CD4-positive, alpha-beta T cell treated with Interleukin-6 for 4 hours (primary cell): ENCODE results near the gene PRRT1.

Source experiments
- DNase-seq: peaks from one replicate; pipeline ENCODE4 v3.0.0-alpha.2; 2020; ENCODE audit warnings: mixed read lengths

PRRT1 gene

DNA sequence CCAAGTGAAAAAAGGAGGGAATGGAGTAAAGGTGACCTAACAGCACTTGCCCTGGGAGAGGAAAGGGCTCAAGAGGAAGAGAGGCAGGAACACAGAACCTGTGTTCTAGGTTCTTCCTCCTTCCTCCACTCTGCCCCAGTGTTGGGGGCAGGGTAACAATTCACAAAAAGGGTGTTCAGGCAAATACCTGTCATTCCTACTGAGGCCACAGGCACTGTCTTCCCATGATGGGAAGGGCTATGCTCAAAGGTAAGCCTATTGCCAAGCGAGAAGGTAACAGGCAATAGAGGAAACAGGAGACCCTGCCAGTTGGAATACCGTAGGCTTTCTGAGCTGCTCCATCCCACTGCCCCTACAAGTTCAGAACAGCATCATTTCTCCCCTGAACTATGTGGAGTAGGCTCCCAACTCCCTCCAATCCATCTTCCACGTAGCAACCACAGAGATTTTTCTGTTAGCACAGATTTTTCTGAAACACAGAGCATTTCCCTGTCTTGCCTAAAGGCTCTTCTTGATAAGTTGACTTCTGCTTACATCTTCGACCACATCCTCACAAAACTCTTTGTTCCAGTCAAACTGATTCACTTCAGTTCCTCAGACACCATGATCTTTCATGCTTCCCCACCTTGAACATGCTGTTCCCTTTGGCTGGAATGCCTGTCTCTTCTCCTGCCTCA is 21.4 kb upstream of the PRRT1 start:
- no peak for DNase-seq

DNA sequence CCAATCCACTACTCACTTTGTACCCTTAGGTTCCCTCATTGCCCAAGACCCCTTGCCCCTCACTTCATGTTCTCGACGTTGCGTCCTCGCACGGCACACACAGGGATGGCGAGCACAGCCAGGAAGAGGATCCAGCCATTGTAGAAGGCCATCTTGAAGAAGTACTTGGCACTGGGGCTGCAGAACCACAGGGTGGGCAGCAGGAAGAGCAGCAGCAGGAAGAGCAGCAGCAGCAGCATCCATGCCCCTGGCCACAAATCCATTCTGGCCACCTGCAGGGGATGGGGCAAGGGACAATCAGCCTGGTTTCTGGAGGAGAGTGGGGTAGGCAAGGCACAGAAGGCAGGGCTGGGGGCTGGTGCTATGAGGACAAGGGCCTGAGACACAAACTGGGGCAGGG is 19.5 kb upstream of the PRRT1 start:
- DNase-seq: no peak

DNA sequence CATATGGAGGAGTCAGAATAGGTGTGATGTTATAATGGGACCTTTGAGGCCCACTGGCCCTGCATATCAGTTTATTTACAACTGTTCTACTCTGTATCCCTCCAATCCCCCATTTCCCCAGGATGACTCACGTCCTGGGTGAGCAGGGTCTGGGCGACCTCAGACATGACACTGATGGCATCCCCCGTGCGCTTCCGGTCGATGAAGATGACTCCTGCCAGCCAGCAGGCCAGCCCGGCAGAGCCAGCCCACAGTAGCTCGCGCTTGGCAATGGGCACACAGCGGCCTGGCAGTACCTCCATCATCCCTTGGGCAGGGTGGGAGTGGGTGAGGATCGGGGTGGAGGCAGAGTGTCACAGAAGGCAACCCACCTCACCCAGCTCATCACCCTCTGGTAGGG is 18.6 kb upstream of the PRRT1 start:
- no peak for DNase-seq

DNA sequence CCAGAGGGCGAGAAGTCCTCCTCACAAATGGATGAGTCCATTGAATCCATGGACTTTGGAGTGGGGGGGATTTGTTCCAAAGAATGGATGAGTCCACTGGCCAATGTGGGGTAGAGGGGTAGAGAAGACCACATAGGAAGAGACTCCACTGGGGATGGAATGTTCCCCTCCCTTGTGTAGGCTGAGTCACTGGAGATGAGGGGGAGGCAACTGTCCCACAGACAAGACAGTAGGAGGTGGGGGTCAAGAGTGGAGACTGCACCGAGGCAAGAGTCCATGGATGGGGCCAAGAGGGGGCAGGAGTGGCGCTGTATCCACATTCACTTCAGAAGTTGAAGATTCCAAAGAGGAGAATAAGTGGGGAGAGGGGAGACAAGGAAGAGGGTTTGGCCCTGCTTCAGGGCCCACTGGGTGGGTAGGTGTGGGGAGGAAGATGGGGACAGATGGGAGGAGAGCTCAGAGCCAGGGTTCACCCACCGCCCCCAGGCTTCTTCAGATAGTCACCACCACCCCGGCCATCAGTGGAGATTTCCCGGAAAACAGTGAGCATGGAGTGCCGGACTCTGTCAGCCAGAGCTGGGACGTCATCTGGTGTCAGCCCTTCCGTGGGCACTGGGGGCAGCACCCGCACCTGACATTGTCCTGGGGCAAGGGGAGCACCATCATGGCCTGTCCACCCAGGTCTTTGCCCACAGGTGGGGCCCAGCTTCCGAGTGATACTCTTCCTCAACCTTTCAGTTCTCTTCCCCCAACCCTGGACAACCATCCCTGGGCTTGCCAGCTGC is 17.3 kb upstream of the PRRT1 start:
- DNase-seq: no peak

DNA sequence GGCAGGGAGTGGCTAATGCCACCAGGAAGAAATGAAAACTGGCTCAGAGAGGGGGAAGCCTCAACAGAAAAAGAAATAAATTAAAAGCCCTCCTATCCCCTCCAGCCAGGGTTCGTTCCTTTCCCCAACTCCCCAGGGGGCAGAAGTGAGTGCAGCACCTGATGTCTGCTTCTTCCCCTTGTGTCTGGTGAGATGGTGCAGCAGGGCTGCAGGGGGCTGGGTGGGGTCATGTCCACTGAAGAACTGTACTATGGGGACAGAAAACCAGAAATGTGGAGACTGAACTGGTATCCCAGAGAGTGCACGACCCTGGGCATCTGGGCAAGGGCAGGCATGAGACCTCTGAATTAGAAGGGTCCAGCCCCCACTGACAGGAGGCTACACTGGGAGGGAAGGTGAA is 16.6 kb upstream of the PRRT1 start:
- no peak for DNase-seq

DNA sequence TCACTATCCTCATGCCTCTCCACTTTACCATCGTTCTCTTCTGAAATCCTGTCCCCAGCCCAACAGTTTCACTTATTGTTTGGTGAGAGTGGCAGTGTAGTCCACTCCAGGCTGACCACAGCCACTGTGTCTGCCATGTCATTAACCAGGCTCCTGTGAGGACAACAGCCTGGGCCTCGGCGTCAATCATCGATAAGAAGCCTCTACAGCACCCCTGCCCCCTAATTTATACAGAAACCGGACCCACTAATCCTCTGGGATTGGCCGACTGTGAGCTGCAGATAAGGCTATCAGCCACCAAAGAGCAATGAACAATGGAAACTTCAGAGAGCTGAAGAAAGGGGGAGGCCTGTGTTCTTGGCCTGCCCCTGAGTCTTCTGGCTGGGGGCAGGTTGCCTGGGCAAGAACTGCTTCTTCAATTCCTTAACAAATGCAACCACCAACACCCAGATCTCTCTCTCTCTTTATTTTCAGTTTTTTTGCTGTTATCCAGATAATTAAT is 16.1 kb upstream of the PRRT1 start:
- DNase-seq: no peak

DNA sequence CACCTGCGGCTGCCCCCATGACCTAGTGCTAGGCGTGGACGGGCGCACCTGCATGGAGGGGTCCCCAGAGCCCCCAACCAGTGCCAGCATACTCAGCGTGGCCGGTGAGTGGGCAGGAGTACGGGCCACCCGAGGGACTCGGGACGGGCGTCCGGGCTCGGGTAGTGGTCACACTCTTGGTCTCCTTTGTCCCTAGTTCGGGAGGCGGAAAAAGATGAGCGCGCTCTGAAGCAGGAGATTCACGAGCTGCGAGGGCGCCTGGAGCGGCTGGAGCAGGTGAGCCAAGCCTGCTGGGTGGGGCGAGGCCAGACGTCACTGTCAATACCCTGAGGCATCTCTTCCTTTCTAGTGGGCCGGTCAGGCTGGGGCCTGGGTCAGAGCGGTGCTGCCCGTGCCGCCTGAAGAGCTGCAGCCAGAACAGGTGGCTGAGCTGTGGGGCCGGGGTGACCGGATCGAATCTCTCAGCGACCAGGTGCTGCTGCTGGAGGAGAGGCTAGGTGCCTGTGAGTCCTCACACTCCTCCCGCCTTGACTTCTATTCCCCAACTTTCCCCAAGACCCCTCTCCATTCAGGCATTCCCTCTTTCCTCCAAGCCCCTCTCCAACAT is 15.5 kb upstream of the PRRT1 start:
- DNase-seq: no peak

DNA sequence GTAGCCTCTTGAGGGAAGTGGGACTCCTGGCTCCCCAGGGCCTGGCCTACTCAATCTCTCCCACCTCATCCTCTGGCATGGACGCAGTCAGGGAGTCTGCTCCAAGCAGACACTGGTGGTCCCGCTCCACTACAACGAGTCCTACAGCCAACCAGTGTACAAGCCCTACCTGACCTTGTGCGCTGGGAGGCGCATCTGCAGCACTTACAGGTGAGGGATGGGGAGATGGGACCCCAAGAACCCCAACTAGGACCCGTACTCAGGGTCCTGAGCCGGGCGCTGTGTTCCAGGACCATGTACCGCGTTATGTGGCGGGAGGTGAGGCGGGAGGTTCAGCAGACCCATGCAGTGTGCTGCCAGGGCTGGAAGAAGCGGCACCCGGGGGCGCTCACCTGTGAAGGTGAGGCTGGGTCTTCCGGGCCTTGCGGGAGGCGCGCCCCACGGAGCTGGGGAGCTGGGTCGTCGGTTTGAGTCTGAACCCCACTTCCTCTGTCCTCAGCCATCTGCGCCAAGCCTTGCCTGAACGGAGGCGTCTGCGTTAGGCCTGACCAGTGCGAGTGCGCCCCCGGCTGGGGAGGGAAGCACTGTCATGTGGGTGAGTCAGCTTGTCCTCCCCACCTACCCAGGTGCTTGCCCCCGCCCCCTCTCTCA is 14.8 kb upstream of the PRRT1 start:
- DNase-seq: no peak

DNA sequence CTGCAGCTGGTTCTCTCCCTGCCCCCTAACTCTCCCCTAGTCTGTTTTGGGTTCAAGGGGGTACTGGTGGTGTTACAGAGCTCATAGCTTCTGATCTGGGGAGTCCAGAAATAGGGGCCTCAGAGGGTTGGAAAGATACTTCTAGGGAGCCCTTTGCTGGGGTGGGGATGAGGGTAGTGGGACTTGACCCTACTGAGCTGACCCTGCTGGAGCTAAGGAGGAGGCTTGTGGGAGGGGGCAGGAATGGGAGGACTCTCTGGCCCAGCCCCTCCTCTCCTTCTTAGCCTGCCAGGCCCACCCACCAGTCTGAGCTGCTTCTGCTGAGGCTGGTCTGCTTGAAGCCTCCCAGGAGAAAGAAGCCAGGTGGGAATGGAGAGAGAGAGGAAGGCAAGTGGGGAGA is 12.6 kb upstream of the PRRT1 start, which contains the start of gene EGFL8:
Gene EGFL8 (plus strand): TSS at position 301 of the 400 bp plus-strand sequence. CDS start 1,571 bp downstream, outside the sequence.
- DNase-seq: no peak

DNA sequence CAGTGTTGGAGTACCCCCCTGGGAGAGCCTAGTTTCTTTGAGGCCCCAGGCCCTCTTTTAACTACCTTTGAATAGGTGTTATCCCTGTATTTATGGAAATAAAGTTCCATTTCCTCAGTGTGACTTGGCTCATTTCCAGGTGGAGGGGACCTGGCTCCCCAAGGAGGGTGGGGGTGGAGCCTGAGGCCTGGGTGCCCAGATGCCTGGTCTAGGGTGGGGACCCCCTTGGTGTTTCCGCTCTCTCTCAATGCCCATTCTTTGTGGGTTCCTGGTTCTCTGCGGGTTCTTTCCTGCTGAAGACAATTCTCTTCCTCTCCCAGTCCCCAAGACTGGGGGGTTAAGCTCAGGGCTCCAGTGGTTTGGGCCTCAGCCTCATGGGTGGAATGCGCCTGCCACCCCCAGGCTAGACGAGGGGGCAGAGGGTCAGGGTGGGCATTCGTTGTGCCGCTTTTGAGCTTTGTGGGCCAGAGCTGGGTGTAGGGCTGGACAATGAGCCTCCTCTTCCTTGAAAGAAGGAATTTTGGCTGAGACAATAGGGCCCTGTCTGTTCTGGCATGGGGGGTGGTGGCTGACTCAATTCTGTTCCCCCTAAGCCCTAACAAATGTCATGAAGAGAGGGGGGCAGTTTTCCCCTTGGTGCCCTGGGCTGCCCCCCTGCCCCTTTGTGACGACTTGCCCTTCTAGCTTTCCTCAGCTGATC is 12.0 kb upstream of the PRRT1 start:
- no peak for DNase-seq

DNA sequence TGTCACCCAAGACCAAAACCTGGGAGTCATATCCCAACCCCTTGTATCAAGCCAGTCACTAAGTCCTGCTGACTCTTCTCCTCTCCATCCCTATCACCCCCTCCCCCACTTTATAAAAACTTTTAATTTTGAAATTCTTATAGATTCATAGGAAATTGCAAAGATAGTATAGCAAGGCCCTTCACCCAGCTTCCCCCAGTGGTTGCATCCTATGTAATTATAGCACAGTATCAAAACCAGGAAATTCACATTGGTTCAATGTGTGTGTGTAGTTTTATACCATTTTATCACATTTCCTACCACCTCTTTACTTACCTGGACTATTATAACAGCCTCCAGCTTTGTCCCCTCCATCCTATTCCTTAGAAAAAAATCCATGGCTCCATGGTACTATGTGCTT is 6.3 kb upstream of the PRRT1 start:
- DNase-seq: no peak

DNA sequence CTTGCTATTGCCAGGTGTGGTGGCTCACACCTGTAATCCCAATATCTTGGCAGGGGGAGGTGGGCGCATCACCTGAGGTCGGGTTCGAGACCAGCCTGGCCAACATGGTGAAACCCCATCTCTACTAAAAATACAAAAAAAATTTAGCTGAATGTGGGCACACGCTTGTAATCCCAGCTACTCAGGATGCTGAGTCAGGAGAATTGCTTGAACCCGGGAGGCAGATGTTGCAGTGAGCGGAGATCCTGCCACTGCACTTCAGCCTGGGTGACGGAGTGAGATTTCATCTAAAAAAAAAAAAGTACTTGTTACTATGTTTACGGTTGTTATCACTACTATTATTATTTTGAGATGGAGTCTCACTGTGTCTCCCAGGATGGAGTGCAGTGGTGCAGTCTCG is 5.2 kb upstream of the PRRT1 start:
- DNase-seq: no peak

DNA sequence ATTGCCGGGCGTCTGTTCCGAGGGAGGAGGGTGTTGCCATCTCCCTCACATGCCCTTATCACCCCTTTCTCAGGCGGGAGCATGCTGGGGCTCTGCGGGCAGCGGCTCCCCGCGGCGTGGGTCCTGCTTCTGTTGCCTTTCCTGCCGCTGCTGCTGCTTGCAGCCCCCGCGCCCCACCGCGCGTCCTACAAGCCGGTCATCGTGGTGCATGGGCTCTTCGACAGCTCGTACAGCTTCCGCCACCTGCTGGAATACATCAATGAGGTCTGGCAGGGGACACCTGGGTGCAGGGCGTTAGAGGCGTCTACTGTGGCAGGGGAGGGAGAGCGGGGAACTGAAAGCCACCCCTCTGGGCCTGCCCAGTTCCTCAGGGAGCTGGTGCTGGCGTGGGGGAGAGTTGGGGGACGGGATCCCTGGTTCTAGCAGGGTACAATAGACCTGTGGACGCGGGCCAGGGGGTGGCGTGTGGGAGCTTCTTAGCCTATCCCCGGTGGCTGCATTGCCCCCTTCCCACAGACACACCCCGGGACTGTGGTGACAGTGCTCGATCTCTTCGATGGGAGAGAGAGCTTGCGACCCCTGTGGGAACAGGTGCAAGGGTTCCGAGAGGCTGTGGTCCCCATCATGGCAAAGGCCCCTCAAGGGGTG is 2.9 kb upstream of the PRRT1 start:
- peak; percentile 75 for DNase-seq

DNA sequence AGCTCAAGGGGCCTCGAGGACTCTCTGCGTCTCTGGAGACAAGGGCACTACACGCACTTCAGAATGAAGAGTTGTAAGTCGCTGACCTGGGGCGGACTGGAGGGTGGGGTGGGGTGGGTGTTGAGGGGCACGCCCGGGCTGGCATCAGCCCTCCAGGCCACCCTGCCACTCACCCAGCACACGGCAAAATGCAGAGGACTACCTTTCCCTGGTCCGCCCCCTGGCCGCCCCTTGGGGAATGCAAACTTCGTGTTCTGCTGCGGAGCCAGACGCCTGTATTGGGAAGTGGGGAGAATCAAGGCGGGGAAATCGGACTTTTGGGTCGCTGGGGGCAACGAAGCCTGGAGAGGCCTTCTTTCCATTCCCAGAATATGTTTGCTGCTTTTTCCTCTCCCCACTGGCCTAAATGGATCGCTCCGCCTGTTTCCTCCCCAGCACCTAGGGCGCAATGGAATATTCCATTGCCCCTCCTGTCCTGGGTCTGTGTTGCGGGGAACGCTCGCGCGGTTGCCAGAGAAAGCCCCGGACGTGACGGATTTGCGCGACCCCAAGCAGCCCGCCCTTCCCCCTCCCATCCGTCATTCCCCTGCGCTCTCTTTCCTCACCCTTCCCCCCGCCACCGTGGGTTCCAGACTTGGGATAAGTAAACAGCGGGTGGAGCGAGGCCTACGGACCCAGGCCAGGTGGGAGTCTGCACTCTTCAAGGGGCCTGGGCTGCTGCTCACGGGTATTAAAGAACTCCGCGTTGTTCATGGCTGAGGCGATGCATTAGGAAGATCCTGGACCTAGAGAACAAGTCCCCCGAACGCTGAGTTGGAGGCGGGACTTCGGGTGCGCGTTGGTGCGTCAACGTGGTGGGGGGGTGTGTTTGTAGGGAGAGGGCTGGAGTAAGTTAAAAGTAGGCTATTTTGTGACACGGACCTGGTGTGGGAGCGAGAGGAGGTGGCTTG is 2.1 kb upstream of the PRRT1 start, which contains the start of gene PPT2:
Gene PPT2 (plus strand): TSS at position 578 of the 950 bp plus-strand sequence. CDS start 454 bp downstream, outside the sequence.
- DNase-seq: peak; percentile 73

DNA sequence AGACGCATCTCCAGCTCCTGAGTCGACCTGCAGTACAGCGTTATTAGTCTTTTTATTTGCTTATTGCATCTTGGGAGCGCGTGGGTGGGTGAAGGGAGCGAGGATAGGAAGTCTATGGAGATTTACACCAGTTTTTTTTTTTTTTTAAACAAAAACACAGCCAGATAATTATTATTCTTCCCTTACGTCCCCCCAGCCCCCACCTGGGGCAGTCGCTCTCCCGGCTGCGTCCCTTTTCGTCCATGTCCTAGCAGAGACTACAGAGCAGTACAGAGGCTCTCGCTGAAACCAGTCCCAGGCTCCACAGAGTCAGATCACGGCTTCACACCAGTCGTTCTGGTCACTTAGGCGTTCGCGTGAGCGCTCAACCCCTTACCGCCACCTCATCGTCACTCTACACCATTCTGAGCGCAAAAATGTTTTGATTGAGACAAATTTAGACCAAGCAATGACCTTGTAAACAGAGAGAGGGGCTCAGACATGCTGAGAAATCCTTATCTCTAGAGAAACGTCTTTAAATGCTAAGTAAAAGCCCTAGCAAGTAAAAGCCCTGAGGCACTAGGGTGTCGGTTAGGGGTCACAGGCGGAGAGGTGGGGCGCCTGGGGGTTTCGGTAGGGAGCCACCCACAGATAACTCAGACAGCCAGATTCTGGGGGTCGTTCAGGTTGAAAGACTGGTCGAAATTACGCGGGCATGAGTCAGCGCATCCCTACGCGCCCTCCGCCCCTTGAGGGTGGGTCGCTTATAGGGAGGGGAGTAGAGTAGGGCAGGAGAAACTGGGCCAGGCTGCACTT is 1.2 kb upstream of the PRRT1 start:
- DNase-seq: no peak

DNA sequence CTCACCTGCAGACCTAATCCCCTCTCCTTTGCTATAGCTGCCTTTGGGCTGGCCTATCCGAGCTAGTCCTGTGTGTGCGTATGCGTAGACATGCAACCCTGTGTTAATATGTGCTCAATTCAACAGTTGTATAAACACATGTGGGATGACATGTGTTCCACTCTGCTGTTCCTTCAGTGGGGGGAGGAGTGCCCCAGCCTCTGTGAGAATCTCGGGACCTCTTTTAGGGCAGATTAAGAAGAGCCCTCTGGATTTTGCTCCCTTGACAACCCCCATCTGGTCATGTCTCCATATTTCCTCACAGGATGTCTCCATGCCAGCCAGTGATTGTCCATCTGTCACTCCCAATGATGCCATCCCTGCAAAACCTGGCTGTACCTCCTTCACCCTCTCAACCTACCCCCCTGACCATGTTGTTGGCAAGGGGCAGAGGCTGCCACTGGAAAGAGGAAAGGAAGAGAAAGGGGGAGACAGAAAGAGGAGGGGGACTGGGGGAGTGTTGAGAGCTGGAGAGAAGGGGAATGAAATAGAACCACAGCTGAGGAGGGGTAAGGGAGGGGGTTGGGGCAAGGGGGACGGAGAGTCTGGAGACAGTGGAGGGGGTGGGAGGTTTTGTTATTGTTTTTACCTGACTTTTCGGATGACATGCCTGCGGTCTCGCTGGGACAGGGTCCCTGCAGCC is 417 bp downstream of the PRRT1 start:
- no peak for DNase-seq

DNA sequence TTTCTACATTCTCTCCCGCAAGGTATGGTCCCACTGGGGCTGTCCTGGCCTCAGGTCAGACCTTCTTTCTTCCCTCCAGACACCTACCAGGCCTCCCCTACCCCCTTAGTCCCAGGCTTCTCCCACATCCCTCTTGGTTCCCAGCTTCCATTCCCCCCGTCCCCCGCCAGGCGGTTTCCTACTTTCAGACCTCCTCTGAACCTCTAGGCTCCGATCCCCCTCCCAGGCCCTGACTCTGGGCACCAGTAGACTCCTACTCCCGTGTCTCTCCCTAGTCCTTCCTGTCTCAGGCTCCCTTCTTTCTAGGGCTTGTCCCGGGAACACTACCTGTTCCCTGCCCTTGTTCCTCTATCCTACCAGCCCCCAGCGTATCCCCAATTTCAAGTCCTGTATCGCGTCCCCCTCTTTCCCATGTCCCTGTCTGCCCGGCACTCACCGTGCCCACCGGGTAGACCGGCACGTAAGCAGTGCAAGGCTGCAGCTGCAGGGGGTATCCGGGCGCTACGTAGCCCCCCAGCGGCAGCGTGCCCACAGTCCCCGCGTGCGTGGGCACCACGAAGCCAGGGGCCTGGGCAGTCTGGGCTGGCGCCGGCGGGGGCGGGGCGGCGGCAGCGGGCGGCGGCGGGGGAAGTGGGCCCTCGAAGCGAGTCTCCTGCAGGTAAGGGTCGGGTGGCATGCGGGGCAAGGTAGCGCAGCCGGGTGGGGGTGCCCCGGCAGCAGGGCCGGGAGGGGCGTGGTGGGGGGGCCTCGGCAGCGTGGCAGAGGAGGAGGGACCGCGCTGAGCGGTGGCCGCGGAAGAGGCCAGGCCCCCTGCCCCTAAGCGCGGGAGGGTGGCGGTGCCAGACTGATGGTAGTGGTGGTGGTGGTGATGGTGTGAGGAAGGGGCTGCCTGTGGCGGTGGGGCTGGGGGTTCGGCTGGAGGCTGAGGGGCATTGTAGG is 1.5 kb downstream of the PRRT1 start:
- no peak for DNase-seq

DNA sequence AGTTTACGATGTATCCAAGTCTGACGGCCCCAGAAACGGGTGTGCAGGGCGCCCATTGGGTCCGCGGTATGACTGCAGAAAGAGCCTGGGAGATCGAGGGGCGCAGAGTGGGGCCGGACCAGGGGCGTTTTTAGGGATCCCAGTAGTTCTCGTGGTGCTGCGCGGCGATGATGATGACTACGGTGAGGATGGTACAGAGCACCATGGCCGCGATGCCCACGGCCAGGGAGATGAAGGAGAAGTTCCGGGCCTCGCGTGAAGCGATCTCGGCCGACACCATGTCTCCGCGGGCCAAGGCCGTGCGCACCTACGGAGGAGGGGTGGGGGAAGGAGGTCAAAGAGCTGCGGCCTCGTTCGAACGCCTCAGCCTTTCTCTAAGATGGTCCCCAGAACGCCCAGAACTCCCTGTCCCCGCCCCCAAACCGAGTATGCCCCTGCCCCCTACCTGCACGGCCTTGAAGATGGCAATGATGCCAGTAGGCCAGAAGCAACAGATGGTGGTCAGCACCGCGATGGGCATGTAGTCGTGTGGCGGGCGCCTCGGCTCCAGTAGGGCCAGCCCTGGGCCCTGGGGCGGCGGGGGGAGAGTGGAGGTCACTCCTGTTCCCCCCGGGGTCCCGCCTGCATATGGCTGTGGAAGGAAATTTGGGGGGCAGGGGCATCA is 2.5 kb downstream of the PRRT1 start:
- DNase-seq: no peak
